HEK293 (cell line): ENCODE data around the gene ENTPD8.

Source experiments
- CTCF ChIA-PET: fragments of 350-600 bp; formaldehyde crosslinking; extraction: SDS; loops from one replicate; lab custom pipeline; 2021; ENCODE audit warnings: antibody characterized with exemption; lab: Yijun Ruan, JAX
- POLR2A ChIA-PET: fragments of 300-600 bp; formaldehyde crosslinking; extraction: SDS; loops from one replicate; lab custom pipeline; 2020; ENCODE audit warnings: antibody characterized with exemption, inconsistent platforms; lab: Yijun Ruan, JAX
- H3K27ac ChIP-seq: fragments of 200-500 bp; sonication (Bioruptor generic); 2 replicates; pipeline ENCODE4 v1.5.1; 2014; ENCODE audit warnings: low read depth, low read length, control low read depth, inconsistent platforms; ENCODE audit errors: extremely low read depth
- H3K36me3 ChIP-seq, 2 experiments: fragments of 200-500 bp in 1 of 2; sonication (Bioruptor generic) in 1 of 2; 1 replicate in 1 of 2; 2 replicates in 1 of 2; pipeline ENCODE4 v1.5.1; 2014 to 2017; ENCODE audit warnings: inconsistent platforms in 2 of 2, low read length in 2 of 2; ENCODE audit not compliant: control insufficient read depth in 2 of 2, insufficient read depth in 1 of 2
- H3K4me1 ChIP-seq: fragments of 200-500 bp; sonication (Bioruptor generic); 2 replicates; pipeline ENCODE4 v1.5.1; 2014; ENCODE audit warnings: mild to moderate bottlenecking, low read length, inconsistent platforms; ENCODE audit not compliant: control insufficient read depth, insufficient read depth
- H3K4me3 ChIP-seq: 2 replicates; pipeline ENCODE4 v1.5.1; 2011; ENCODE audit warnings: low read depth, mild to moderate bottlenecking, control low read depth, low read length, moderate library complexity
- H3K9me3 ChIP-seq: fragments of 200-500 bp; sonication (Bioruptor generic); 2 replicates; pipeline ENCODE4 v1.5.1; 2014; ENCODE audit warnings: low read depth, low read length, inconsistent platforms; ENCODE audit not compliant: control insufficient read depth, insufficient read depth
- GLI2 ChIP-seq: fragments of 450-650 bp; formaldehyde crosslinking; IDR thresholded peaks from 2 replicates; pipeline ENCODE4; 2017; ENCODE audit warnings: missing biosample characterization, missing genetic modification characterization, low read depth, borderline replicate concordance
- IKZF3 ChIP-seq: fragments of 450-650 bp; IDR thresholded peaks from 2 replicates; pipeline ENCODE4 v1.5.0; 2018; ENCODE audit warnings: missing biosample characterization, mild to moderate bottlenecking, missing genetic modification characterization, moderate library complexity
- KLF16 ChIP-seq: fragments of 450-650 bp; formaldehyde crosslinking; IDR thresholded peaks from 2 replicates; pipeline ENCODE4 v1.5.1; 2017; ENCODE audit warnings: missing biosample characterization, missing genetic modification characterization
- KLF8 ChIP-seq: fragments of 450-650 bp; formaldehyde crosslinking; IDR thresholded peaks from 2 replicates; pipeline ENCODE4 v1.5.1; 2016; ENCODE audit warnings: missing biosample characterization, missing genetic modification characterization
- MEIS1 ChIP-seq: sonication (generic); formaldehyde crosslinking; IDR thresholded peaks from 2 replicates; pipeline ENCODE4 v1.8.1; 2022; ENCODE audit warnings: missing genetic modification reagents, mild to moderate bottlenecking, borderline replicate concordance
- RBAK ChIP-seq: fragments of 450-650 bp; formaldehyde crosslinking; IDR thresholded peaks from 2 replicates; pipeline ENCODE4 v1.5.1; 2016; ENCODE audit warnings: missing biosample characterization, missing genetic modification characterization
- SALL2 ChIP-seq: fragments of 450-650 bp; formaldehyde crosslinking; IDR thresholded peaks from 2 replicates; pipeline ENCODE4 v1.5.0; 2017; ENCODE audit warnings: missing biosample characterization, mild to moderate bottlenecking, missing genetic modification characterization, borderline replicate concordance
- SP3 ChIP-seq: fragments of 450-650 bp; formaldehyde crosslinking; IDR thresholded peaks from 2 replicates; pipeline ENCODE4 v1.5.1; 2016; ENCODE audit warnings: missing biosample characterization, missing genetic modification characterization
- TCF7L2 ChIP-seq: IDR thresholded peaks from 2 replicates; pipeline ENCODE4 v1.6.1; 2011; ENCODE audit warnings: low read depth, mild to moderate bottlenecking, inconsistent platforms, low read length, moderate library complexity, borderline replicate concordance
- YY1 ChIP-seq: fragments of 450-650 bp; formaldehyde crosslinking; IDR thresholded peaks from 2 replicates; pipeline ENCODE4 v1.5.1; 2018; ENCODE audit warnings: missing biosample characterization, missing genetic modification characterization
- ZFHX2 ChIP-seq: fragments of 450-650 bp; formaldehyde crosslinking; conservative IDR thresholded peaks from 2 replicates; pipeline ENCODE4 v1.5.1; 2016; ENCODE audit warnings: missing biosample characterization, missing genetic modification characterization
- ZNF10 ChIP-seq: fragments of 450-650 bp; formaldehyde crosslinking; IDR thresholded peaks from 2 replicates; pipeline ENCODE4 v1.5.1; 2017; ENCODE audit warnings: missing biosample characterization, missing genetic modification characterization
- ZNF157 ChIP-seq: fragments of 450-650 bp; formaldehyde crosslinking; IDR thresholded peaks from 2 replicates; pipeline ENCODE4 v1.5.1; 2016; ENCODE audit warnings: missing biosample characterization, missing genetic modification characterization
- ZNF423 ChIP-seq: fragments of 450-650 bp; formaldehyde crosslinking; IDR thresholded peaks from 2 replicates; pipeline ENCODE4 v1.5.1; 2016; ENCODE audit warnings: missing biosample characterization, missing genetic modification characterization
- ZNF521 ChIP-seq: fragments of 450-650 bp; formaldehyde crosslinking; IDR thresholded peaks from 2 replicates; pipeline ENCODE4 v1.5.1; 2017; ENCODE audit warnings: missing biosample characterization, mild to moderate bottlenecking, missing genetic modification characterization
- ZNF571 ChIP-seq: fragments of 450-650 bp; formaldehyde crosslinking; IDR thresholded peaks from 2 replicates; pipeline ENCODE4 v1.5.0; 2017; ENCODE audit warnings: missing biosample characterization, missing genetic modification characterization
- ZNF629 ChIP-seq: fragments of 450-650 bp; formaldehyde crosslinking; IDR thresholded peaks from 2 replicates; pipeline ENCODE4 v1.5.1; 2017; ENCODE audit warnings: missing biosample characterization, missing genetic modification characterization
- ZNF670 ChIP-seq: fragments of 450-650 bp; formaldehyde crosslinking; IDR thresholded peaks from 2 replicates; pipeline ENCODE4 v1.5.1; 2016; ENCODE audit warnings: missing biosample characterization, missing genetic modification characterization, low read depth
- ZSCAN30 ChIP-seq: fragments of 450-650 bp; IDR thresholded peaks from 2 replicates; pipeline ENCODE4 v1.5.1; 2018; ENCODE audit warnings: missing biosample characterization, mild to moderate bottlenecking, missing genetic modification characterization, moderate library complexity
- ZXDB ChIP-seq: fragments of 450-650 bp; formaldehyde crosslinking; IDR thresholded peaks from 2 replicates; pipeline ENCODE4 v1.5.1; 2016; ENCODE audit warnings: missing biosample characterization, missing genetic modification characterization
- TF ChIP-seq, protein P1 (sequence below): fragments of 450-650 bp; formaldehyde crosslinking; IDR thresholded peaks from 2 replicates; pipeline ENCODE4 v1.5.1; 2016; ENCODE audit warnings: missing biosample characterization, missing genetic modification characterization
- TF ChIP-seq, protein P2 (sequence below): fragments of 450-650 bp; formaldehyde crosslinking; IDR thresholded peaks from 2 replicates; pipeline ENCODE4 v1.5.1; 2016; ENCODE audit warnings: missing biosample characterization, missing genetic modification characterization
- TF ChIP-seq, protein P3 (sequence below): fragments of 450-650 bp; formaldehyde crosslinking; IDR thresholded peaks from 2 replicates; pipeline ENCODE4 v1.5.1; 2017; ENCODE audit warnings: missing biosample characterization, missing genetic modification characterization
- TF ChIP-seq, protein P4 (sequence below): fragments of 450-650 bp; formaldehyde crosslinking; optimal IDR thresholded peaks from 2 replicates; pipeline ENCODE3; 2016; ENCODE audit warnings: missing biosample characterization, mild to moderate bottlenecking, missing genetic modification characterization
- TF ChIP-seq, protein P5 (sequence below): fragments of 450-650 bp; formaldehyde crosslinking; IDR thresholded peaks from 2 replicates; pipeline ENCODE4; 2016; ENCODE audit warnings: missing biosample characterization, missing genetic modification characterization
- TF ChIP-seq, protein P6 (sequence below): fragments of 450-650 bp; formaldehyde crosslinking; IDR thresholded peaks from 2 replicates; pipeline ENCODE4 v1.5.1; 2016; ENCODE audit warnings: missing biosample characterization, missing genetic modification characterization

ENTPD8 gene

DNA sequence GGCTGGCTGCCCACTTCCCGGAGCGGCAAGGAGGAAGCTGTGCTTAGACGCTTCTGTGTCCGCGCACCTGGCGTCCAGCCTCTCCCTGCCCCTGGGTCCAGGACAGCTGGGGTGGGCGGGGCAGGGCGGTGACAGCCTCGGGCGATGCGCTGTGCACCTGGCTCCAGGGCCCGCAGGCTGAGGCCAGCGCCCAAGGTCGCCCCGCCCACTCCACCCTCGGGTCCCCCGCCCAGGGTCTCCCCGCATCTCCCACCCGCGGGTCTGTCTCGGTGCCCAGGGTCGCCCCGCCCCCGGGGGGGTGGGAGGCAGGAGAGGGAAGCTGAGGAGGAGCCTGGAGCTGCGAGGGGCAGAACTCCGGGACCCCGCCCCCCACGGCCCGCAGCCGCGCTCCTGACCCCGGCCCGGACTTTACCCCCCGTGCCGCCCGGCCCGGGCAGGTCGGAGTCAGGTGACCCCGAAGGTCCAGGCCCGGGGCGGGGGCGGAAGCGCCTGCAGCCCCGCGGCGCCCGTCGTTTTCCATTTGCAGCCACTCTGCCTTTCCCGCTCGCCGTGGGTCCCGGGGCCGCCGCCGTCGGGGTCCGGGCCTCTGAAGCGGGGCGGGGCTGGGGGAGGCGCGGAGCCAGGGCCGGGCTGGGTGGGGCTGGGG lies at the start of gene ENTPD8 (continued):
- TF ChIP-seq GLI2 (tag by site-specific recombination): no peak
- TF ChIP-seq, protein P1, sequence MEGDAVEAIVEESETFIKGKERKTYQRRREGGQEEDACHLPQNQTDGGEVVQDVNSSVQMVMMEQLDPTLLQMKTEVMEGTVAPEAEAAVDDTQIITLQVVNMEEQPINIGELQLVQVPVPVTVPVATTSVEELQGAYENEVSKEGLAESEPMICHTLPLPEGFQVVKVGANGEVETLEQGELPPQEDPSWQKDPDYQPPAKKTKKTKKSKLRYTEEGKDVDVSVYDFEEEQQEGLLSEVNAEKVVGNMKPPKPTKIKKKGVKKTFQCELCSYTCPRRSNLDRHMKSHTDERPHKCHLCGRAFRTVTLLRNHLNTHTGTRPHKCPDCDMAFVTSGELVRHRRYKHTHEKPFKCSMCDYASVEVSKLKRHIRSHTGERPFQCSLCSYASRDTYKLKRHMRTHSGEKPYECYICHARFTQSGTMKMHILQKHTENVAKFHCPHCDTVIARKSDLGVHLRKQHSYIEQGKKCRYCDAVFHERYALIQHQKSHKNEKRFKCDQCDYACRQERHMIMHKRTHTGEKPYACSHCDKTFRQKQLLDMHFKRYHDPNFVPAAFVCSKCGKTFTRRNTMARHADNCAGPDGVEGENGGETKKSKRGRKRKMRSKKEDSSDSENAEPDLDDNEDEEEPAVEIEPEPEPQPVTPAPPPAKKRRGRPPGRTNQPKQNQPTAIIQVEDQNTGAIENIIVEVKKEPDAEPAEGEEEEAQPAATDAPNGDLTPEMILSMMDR (tag by site-specific recombination): no peak
- no peak for TF ChIP-seq MEIS1 (CRISPR knock-in tag)
- TF ChIP-seq, protein P2, sequence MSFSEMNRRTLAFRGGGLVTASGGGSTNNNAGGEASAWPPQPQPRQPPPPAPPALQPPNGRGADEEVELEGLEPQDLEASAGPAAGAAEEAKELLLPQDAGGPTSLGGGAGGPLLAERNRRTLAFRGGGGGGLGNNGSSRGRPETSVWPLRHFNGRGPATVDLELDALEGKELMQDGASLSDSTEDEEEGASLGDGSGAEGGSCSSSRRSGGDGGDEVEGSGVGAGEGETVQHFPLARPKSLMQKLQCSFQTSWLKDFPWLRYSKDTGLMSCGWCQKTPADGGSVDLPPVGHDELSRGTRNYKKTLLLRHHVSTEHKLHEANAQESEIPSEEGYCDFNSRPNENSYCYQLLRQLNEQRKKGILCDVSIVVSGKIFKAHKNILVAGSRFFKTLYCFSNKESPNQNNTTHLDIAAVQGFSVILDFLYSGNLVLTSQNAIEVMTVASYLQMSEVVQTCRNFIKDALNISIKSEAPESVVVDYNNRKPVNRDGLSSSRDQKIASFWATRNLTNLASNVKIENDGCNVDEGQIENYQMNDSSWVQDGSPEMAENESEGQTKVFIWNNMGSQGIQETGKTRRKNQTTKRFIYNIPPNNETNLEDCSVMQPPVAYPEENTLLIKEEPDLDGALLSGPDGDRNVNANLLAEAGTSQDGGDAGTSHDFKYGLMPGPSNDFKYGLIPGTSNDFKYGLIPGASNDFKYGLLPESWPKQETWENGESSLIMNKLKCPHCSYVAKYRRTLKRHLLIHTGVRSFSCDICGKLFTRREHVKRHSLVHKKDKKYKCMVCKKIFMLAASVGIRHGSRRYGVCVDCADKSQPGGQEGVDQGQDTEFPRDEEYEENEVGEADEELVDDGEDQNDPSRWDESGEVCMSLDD (tag by site-specific recombination): peak; percentile 80
- TF ChIP-seq SP3 (tag by site-specific recombination): peak; percentile 93
- TF ChIP-seq ZSCAN30 (tag by site-specific recombination): peak; percentile 28; the same call in 1 of the 2 replicates
- peak; percentile 74 for TF ChIP-seq KLF16 (tag by site-specific recombination)
- peak; percentile 55; the same call in 1 of the 2 replicates for TF ChIP-seq ZNF423
- TF ChIP-seq, protein P3, sequence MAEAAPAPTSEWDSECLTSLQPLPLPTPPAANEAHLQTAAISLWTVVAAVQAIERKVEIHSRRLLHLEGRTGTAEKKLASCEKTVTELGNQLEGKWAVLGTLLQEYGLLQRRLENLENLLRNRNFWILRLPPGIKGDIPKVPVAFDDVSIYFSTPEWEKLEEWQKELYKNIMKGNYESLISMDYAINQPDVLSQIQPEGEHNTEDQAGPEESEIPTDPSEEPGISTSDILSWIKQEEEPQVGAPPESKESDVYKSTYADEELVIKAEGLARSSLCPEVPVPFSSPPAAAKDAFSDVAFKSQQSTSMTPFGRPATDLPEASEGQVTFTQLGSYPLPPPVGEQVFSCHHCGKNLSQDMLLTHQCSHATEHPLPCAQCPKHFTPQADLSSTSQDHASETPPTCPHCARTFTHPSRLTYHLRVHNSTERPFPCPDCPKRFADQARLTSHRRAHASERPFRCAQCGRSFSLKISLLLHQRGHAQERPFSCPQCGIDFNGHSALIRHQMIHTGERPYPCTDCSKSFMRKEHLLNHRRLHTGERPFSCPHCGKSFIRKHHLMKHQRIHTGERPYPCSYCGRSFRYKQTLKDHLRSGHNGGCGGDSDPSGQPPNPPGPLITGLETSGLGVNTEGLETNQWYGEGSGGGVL (tag by site-specific recombination): peak; percentile 74
- TF ChIP-seq ZFHX2 (tag by site-specific recombination): peak; percentile 93
- TF ChIP-seq ZNF521: no peak
- TF ChIP-seq ZXDB (tag by site-specific recombination): peak; percentile 48; the same call in 1 of the 2 replicates
- TF ChIP-seq, protein P4, sequence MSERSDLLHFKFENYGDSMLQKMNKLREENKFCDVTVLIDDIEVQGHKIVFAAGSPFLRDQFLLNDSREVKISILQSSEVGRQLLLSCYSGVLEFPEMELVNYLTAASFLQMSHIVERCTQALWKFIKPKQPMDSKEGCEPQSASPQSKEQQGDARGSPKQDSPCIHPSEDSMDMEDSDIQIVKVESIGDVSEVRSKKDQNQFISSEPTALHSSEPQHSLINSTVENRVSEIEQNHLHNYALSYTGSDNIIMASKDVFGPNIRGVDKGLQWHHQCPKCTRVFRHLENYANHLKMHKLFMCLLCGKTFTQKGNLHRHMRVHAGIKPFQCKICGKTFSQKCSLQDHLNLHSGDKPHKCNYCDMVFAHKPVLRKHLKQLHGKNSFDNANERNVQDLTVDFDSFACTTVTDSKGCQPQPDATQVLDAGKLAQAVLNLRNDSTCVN: peak; percentile 38
- TF ChIP-seq KLF8 (tag by site-specific recombination): peak; percentile 89
- TF ChIP-seq ZNF670 (tag by site-specific recombination): no peak

DNA sequence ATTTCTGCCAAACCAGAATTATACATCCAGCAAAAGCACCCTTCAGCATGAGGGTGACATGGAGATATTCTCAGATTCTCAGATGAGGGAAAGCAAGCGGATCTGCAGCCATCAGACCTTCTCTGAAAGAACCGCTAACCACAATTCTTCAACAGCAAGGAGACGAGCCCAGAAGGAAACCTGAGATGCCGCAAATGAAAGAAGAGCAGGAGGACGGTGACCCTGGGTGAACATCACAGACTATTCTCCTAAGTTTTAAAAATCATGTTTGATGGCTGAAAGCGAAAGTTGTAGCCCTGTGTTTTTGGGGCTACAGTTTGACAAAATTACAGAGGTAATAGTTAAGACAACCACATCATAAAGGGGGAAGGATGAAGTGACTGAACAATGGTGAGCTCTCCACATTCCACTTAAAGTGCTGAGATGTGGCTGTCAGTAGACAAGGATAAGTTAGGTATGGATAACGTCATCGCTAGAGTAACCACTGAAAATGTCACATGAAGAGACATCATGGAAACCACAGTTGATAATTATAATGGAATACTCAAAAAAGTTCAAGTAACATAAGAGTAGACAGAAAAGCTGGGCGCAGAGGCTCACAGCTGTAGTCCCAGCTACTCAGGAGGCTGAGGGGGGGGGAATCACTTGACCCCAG lies 49.5 kb upstream of the ENTPD8 start:
- H3K36me3 ChIP-seq: no peaks in the 10 kb centered on the region
- POLR2A ChIA-PET: interaction anchor here (0.7 kb wide), 1 partner anchor 126 kb away, joined by 4 read pairs; no protein-coding TSS in a partner anchor
- H3K4me3 ChIP-seq: no peak overlapping the region
- H3K9me3 ChIP-seq: no peaks in the 10 kb centered on the region
- no peak overlapping the region for H3K27ac ChIP-seq
- H3K4me1 ChIP-seq: no peaks in the 10 kb centered on the region
- CTCF ChIA-PET: interaction anchor here (0.6 to 1.6 kb wide), 4 partner anchors 44 to 204 kb away, joined by 3 to 6 read pairs (median 3); partner anchors contain the start of genes EXD3 and NOXA1
- TF ChIP-seq, protein P5, sequence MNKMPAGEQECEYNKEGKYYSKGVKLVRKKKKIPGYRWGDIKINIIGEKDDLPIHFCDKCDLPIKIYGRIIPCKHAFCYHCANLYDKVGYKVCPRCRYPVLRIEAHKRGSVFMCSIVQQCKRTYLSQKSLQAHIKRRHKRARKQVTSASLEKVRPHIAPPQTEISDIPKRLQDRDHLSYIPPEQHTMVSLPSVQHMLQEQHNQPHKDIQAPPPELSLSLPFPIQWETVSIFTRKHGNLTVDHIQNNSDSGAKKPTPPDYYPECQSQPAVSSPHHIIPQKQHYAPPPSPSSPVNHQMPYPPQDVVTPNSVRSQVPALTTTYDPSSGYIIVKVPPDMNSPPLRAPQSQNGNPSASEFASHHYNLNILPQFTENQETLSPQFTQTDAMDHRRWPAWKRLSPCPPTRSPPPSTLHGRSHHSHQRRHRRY: no peak
- TF ChIP-seq ZNF629 (tag by site-specific recombination): no peak
- no peak for TF ChIP-seq ZXDB (tag by site-specific recombination)
- no peak for TF ChIP-seq ZNF10 (tag by site-specific recombination)
- TF ChIP-seq SALL2 (tag by site-specific recombination): no peak
- no peak for TF ChIP-seq TCF7L2
- TF ChIP-seq IKZF3 (tag by site-specific recombination): no peak
- TF ChIP-seq YY1 (tag by site-specific recombination): no peak
- TF ChIP-seq ZNF571 (tag by site-specific recombination): no peak
- TF ChIP-seq RBAK: no peak
- TF ChIP-seq ZNF157 (tag by site-specific recombination): no peak
- TF ChIP-seq, protein P6, sequence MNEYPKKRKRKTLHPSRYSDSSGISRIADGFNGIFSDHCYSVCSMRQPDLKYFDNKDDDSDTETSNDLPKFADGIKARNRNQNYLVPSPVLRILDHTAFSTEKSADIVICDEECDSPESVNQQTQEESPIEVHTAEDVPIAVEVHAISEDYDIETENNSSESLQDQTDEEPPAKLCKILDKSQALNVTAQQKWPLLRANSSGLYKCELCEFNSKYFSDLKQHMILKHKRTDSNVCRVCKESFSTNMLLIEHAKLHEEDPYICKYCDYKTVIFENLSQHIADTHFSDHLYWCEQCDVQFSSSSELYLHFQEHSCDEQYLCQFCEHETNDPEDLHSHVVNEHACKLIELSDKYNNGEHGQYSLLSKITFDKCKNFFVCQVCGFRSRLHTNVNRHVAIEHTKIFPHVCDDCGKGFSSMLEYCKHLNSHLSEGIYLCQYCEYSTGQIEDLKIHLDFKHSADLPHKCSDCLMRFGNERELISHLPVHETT (tag by site-specific recombination): no peak
- TF ChIP-seq ZSCAN30 (tag by site-specific recombination): no peak
